A172 (cell line): ENCODE measurements around the gene OR8D2. TPM values are rescaled to one million over a fixed set of nuclear protein-coding genes. Genes with fewer than 3 reads are reported as not detected.
"Not testable (repeated sequence)": the region's sequence is repeated elsewhere in the genome, so short reads cannot be mapped to it uniquely, and the experiment has no call there.

ENCODE experiments used
- DNase-seq: peaks from one replicate; pipeline ENCODE4 v3.0.0-alpha.2; 2015; ENCODE audit warnings: low spot score
- total RNA-seq: library from RNA; depleted of rRNA; stranded (reverse); fragments of >200 nt; shearing (Covaris generic); gene quantifications from 2 replicates; pipeline ENCODE4 v1.2.3, GENCODE V29; 2014; rRNA removed

Gene OR8D2
- total RNA-seq, 1 experiment from 2014 or later = not detected

DNA sequence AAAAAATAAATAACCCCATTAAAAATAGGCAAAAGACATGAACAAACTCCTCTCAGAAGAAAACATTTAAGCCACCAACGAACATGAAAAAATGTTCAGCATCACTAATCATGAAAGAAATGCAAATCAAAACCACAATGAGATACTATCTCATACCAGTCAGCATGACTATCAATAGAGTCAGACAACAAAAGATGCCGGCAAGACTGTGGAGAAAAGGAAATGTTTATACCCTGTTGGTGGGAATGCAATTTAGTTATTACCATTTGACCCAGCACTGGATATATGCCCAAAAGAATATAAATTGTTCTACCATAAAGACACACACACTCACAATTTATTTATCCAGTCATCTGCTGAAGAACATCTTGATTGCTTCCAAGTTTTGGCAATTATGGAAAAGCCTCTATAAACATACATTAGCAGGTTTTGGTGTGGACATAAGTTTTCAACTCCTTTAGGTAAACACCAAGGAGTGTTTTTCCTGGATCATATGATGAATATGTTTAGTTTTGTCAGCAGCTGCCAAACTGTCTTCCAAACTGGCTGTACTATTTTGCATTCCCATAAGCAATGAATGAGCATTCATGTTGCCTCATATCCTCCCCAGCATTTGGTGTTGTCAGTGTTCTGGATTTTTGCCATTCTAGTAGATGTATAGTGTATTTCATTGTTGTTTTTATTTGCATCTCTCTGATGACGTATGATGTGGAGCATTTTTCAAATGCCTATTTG is 34.2 kb downstream of the OR8D2 start:
- peak; percentile 0 for DNase-seq

DNA sequence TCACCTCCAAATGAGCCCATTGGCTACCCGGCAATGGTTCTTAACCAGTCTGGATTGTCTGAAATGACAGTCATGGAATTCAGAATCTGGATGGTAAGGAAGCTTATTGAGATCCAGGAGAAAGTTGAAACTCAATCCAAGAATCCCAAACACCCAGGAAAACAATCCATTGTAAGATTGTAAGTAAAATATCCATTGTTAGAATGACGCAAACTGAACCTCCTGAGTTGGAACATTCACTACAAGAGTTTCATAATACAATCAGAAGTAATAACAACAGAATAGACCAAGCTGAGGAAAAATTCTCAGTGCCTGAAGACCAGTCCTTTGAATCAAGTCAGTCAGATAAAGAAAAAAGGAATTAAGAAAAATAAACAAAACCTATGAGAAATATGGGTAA is 41.7 kb downstream of the OR8D2 start:
- no peak for DNase-seq

DNA sequence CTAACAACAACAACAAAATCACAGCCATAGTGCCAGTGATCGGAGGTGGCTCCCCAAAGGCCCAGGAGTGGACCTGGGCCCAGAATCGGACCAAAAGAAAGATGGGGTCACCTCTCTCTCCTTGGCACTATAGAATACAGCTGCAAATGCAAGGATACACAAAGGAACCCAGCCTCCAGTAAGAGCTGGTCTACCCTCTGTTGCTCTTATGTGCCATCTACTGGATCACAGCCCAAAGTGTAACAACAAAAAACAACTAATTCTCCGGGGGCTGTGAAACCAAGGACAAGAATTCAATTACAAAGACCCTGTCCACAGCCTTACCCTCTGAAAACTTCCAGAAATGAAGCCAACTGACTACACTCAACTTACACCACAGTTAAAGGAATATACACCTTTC is 42.2 kb downstream of the OR8D2 start:
- DNase-seq = no peak

DNA sequence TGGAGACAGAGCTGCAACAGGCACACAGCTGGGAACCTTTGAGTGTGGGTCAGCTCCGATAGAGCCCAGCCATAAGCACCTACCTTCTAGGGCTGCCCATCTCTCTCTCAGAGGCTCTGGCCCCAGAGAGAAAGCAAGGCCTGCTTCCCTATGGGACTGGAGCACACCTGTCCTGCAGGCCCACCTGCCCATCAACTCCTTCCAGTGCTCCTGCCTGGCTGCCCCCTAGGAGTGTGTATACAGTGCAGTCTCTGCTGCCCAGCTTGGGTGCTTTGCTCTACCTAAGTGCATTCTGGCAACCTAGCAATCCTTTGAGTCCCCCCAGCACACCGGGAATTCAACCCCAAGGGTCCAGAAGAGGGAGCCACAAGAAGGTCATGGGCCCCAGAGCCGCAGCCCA is 42.8 kb downstream of the OR8D2 start:
- DNase-seq = no peak

DNA sequence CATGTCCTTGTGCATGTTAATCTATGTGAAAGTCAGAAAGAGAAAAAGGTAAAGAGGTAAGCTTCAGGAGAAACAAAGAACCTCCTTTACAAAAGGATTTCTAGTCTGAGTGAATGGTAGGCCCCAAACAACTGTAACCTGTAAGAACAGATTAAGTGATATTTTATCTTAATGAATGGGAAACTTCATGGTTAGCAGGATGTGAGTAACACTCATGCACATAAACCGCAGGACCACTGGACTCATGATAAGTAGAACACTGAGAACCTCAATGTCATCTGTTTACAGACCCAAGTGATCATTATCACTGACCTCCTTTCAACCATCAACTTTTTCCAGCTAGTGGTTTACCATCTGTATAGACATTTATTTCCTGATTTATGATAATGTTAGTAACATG is 43.9 kb downstream of the OR8D2 start:
- peak; percentile 39 for DNase-seq

DNA sequence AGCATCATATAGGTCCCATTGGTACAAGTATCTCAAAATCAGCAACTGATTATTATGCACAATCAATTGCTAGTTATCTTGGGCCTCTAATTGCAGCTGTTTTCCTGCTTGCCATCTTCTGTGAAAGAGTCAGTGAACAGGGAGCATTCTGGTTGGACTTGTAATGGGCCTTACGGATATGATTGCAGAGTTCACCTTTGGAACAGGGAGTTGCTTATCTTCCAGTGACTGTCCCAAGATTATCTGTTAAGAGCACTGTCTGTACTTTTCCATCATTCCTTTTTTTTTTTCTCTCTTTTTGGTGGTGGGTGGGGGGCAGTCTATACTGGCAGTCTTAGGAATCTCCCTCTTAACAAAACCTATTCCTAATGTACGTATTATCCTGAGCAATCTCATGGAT is 46.0 kb downstream of the OR8D2 start:
- DNase-seq = no peak

DNA sequence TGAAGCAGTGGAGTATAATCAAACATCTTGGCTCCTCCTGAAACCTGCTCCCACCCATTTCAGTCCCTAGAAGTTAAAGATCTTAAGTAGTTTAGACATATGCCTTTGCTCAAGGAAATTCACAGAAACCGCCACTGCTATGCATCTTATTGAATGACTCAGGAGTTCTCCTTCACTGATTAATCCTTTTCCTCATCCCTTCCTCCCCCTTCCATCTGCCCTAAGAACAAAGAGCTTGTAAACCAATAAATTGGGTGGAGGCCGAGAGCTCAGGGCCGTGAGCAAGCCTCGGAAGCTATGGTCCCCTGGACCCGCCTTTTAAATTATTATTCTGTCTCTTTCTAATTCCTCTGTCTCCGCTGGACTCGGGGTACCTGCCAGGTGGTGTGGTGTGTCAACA is 49.1 kb downstream of the OR8D2 start:
- not testable (repeated sequence) for DNase-seq

Other genes starting within 250 kb of the OR8D2 start
- 1.1 and 2.1 TPM in 2 replicates for gene VWA5A, start 204.7 kb downstream of the OR8D2 start, total RNA-seq
- not detected in 2 replicates for gene OR10D3, start 136.9 kb downstream of the OR8D2 start, total RNA-seq
- not detected in 2 replicates for gene OR8G1, start 79.1 kb downstream of the OR8D2 start, total RNA-seq
- not detected in 2 replicates for gene OR8G5, start 63.8 kb downstream of the OR8D2 start, total RNA-seq
- not detected in 2 replicates for gene OR8D1, start 6.2 kb downstream of the OR8D2 start, total RNA-seq
- not detected in 2 replicates for gene OR8B2, start 64.3 kb upstream of the OR8D2 start, total RNA-seq
- gene OR8B3, start 78.8 kb upstream of the OR8D2 start, total RNA-seq = not detected in 2 replicates
- gene OR8B4, start 104.7 kb upstream of the OR8D2 start, total RNA-seq = not detected in 2 replicates
- not detected in 2 replicates for gene OR8B8, start 125.5 kb upstream of the OR8D2 start, total RNA-seq
- not detected in 2 replicates for gene OR8B12, start 223.5 kb upstream of the OR8D2 start, total RNA-seq
- gene OR8A1, start 249.8 kb upstream of the OR8D2 start, total RNA-seq = not detected in 2 replicates